ENCODE measurements around the gene KLHL6.

GRCh38 chr3:183586477-183586876, 31.0 kb upstream of the KLHL6 start:
- no peak for TF ChIP-seq GATA2 (IDR thresholded peaks at IDR 0.05; ENCODE audit: low read depth, low read length)
- no peak for TF ChIP-seq GATA3 (IDR thresholded peaks at IDR 0.05; ENCODE audit: low read depth, low read length)

Data from SH-SY5Y (cell line).